Amygdala (tissue), 56 donors: ENCODE results near the gene HTR4.
A peak's percentile ranks its signal among the peaks of the same experiment; 100 is the strongest.

Experiments used
- DNase-seq, 56 donors: peaks; one replicate each; lab custom pipeline; 2025; lab: John Stamatoyannopoulos, UW

Gene HTR4

DNA sequence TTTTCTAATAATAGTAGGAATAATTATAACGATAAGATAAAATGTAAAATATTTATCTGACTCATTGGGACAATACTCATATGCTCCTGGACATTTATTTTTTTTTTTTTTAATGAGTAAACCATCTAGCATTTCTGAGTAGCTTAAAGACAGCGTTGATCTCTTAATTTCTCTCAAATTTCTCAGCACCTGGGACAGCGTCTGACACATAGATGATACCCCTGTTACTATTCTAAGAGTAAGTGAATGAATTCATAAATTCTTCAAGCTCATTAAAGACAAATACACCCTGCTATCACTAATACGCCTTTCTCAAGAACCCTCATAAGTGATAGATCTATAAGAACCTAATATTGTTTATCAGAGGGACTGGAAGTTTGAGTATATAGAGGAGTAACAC is 12.0 kb upstream of the HTR4 start:
- DNase-seq = no peak

DNA sequence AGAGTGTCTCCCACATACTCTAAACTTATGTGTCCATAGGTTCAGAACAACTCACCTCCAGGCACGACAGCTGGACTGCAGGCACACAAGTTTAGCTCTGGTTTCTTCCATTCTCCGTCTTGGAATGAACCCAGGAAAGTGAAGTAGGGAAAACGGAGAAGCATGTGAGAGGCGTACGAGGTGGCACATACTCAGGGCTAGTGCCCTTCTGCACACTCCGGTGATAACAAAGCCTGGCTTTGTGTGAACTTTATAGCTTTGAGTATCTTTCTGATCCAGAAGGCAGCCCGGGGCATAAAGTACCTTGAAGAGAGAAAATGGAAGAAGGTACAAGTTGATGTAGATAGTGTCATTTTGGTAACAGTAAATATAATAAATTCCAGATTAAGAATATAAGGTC is 11.1 kb upstream of the HTR4 start:
- DNase-seq = no peak

DNA sequence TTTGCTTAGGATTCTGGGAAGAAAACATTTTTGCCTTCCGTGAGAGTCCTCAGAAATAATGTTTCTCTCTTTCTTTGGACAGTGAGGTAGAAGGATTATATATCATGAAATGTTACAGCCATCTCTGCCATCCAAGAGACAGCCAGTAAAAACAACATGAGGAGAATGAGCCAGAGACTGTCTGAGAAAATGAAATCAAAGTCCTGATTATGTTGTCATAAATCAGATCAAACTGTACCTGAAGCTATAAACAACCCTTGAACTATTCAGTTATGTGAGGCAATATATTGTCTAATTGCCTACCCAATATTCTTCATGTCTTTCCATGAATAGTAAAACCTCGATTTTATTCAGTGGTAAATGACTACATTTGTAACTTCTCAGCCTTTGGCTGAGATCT is 9.2 kb upstream of the HTR4 start:
- DNase-seq = no peak

DNA sequence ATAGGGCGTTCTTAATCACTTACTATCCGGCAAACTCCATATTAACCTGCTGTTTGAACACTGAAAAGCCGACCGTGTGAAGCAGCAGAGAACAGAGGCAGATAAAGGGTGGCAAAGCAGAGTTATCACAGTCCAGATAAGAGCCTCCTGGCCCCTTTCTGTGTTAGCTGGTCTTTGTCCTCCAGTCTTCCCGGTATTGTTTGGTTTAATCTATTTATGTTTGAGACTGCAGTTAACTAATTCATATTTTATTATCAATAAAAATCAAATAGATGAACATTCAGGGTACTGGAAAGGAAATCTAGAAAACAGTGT is 6.0 kb upstream of the HTR4 start:
- no peak for DNase-seq

DNA sequence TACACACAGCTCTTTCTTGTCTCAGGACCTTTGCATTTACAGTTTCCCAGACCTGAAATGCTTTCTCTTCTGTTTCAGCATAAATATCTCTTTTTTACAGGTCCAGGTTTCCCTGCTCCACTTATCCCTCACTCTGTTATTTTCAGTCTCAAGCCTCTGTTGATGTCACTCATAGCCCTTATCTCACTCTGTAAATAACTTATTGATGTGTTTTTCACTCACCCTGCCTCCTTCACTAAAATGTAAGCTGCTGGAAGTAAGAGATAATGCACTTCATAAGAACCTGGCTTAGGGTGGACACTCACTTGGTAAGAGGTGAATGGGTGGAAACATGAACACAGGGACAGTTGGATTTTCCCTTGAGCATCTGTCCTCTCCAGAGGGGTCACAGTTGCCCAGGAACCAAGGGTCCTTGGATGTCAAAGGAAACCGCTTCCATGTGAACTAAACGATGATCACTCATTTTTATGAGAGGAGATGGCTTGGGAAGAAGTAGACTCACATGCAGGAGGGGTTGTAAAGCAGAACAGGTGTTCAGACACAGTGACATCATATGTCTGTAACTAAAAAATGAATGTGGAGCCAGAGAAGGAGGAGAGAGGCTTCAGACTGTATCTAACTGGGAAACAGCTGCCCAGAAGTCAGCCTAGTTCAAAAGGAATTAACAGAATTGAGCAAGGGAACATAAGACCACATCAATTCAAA is 5.5 kb upstream of the HTR4 start:
- DNase-seq = no peak

DNA sequence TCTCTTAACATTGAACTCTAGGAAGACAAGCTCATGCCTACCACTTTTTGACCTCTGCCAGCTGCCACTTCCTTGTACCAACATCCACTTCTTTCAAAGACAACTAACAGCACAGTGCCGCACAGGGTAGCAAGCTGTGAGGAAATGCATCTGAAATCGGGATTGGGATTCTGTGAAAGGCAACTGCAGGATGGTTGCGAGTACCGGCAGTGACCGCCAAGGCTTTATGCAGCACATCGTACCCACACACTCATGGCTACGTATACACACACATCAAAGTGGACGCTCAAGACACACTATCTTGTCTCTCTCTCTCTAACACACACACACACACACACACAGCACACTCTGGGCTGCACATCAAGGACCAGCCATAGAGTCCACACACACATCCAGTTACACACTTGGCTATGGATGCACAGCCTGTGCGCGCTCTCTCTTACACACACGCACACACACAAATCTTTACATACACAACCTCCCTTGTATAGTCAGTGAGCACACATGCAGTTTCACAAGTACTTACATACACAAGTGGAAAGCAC is 964 bp downstream of the HTR4 start:
- peak in 5 of 56 donors; percentile 6 to 29 (median 21) for DNase-seq

DNA sequence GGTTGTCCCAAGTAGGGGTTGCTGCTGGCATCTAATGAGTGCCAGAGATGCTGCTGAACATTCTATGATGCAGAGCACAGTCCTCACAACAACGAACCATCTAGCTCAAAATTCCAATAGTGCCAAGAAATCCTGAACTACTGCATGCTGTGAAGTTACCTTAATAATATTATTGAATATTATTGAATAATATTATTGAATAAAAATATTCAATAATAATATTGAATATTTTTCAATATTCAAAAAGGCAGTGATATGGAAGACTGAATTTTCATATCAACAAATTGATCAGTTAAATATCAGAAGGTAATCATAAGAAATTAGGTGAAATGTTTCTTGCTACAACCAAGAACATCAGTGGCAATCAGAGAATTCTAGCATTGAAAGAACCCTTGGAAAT is 2.8 kb downstream of the HTR4 start:
- DNase-seq = no peak

DNA sequence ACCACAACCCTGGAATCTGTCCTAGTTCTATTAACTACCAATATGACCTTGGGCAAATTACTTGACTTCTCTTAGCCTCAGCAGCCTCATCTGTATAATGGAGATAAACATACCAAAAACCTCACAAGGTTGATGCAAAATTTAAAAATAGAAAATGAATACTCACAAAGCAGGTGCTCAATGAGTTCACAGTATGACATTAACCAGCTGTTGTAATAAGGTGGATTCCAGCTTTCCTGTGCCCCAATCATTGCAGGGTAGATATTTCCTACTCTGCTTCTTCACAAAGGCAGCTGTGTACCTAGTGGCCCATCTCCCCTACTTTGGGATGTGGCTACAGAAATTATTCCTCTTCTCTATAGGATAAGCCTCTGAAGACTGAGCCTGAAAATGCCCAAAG is 8.8 kb downstream of the HTR4 start:
- DNase-seq = no peak

DNA sequence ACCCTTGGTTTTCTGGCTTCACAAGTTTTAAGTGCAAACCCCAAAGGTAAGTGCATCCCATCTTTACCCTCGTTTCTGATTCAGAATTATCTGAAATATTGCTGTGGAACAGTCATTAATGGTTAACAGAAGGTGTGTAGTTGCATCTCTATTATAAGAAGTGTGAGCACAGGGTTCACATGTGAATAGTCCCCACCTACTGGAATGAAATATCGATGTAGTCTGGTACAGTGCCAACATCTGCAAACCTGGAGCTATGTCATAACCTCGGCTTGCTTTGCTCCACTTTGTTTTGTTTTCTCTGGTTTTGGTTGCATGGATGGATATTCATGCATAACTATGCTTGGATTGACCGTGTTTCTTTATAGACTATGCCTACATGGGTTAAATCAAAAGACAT is 12.6 kb downstream of the HTR4 start:
- DNase-seq = no peak

DNA sequence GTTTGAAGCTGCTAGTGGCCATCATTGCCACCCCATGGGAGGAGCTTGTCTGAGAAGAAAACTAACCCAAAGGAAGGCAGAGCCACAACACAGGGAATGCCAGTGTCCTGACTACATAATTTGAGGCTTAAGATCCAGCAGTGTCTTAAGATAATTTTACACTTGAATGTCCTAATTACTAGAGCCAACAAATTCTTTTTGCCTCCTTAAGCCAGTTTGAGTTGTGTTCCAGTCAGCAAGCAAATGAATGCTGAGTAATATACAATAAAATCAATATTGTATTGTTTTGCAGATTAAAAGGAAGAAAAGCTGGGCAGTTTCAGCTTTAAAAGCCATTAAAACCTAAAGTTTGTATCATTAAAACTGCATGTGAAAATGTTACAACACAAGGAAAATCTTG is 13.9 kb downstream of the HTR4 start:
- no peak for DNase-seq

DNA sequence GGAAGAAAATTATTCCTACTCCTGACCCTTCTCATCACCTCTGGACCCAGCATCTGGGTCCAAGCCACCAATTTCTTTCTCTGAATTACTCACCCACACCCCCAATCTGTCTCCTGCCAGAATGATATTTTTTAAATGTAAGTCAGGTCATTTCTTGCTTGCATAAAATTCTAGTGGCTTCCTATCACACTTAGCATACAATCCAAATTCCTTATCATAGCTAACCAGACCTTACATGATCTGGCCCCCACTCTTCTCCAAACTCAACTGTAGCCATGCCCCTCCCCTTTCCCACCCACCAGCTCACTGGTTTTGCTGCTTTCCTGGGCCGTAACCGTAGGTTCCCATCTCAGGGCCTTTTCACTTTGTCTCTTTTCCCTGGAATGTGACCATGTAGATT is 15.2 kb downstream of the HTR4 start:
- DNase-seq = no peak

DNA sequence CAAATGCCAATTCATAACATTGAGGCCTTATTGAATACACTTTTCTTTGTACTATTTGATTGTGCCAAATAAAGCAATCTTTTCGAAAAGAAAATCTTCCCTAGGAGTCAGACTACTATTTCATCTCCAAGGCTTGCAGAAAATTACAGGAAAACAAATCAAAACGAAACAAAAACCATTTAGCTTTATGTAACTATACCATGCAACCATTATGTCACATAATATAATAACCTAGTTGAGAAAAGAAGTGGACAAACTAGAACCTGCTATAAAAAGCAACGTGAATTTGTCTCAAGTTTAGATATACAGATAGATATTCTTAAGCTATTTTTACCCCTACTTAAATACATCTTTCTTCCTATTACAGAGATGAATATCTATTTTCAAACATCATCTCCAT is 18.0 kb downstream of the HTR4 start:
- DNase-seq = no peak

DNA sequence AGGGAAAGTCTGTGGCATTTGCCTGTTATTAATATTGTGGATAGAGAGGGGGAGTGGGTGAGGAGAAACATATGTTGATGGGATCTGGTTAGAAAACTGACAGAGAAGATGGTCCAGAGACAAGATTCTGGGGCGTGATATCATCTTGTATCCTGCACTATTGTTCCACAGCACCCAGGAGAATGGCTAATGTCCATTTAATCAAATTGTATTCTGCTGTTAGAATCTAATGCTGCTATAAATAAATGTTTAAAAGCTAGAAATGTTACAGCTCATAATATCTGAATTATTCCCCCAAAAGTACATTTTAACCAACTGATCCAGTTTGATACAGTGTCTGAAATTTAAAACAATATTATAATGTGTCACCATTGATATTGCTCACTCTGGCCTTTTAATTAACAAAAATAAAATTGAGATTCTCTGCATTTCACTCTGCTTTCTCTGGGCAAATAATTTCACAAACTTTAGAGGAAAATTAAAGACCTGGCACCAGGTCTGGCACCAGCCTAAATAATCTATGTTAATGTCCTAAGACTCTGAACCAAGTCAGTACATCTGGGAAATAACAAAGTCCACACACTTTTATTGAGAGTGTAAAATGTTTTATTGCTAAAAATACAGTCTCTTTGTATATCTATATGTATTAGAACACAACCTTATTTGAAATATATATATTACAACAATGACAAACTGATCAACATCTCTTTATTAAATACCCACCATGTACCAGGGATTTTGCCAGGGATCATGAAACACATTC is 18.8 kb downstream of the HTR4 start:
- DNase-seq = no peak

DNA sequence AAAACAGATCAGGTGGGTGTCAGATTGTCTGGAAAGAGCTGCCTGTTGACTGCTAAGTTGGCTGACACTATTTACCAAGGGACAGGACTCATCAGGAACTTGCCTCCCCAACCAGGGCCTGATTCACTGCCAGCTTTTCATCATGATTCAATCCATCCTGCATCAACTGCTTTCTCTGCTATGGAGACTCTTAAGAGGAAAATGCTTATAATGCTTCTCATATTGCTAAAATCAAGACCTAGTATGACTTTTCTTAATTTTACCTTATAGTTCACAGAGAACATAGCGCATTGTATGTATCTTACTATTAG is 21.3 kb downstream of the HTR4 start:
- no peak for DNase-seq

DNA sequence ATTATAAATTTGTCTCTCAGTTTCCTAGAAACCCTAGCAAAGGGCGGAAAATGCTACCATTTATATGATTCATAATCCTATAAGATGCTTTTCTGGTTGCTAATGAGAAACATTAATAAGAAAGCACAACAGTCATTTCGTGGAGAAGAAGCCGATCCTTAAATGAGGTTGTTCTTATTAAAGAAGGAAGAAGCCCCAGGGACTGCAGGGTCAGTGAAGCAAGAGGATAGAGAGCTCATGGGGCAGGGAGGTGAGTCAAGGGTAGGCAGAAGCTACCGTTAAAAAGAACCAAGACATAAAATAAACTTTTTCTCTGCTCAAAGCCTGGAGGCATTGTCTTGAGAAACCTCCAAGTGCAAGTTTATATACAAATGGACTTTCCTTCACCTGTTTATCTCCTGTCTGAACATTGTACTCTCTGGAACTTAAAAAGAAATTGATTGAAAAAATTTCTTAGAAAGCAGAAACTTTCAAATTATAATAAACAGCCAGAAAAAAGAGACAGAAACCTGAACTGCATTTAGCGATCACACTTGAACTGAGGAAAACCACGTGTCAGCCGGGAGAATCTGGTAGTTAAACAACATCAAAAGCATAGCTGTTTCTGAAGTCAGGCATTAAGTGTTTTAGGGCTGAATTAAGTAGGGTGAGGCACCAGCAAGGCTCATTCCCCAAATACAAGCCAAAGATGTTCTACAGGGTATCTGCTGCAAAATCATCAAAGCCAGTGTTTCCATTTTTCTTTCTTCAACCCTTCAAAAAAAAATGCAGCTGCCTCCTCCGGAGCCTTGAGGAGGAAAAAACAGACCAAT is 21.9 kb downstream of the HTR4 start:
- no peak for DNase-seq

DNA sequence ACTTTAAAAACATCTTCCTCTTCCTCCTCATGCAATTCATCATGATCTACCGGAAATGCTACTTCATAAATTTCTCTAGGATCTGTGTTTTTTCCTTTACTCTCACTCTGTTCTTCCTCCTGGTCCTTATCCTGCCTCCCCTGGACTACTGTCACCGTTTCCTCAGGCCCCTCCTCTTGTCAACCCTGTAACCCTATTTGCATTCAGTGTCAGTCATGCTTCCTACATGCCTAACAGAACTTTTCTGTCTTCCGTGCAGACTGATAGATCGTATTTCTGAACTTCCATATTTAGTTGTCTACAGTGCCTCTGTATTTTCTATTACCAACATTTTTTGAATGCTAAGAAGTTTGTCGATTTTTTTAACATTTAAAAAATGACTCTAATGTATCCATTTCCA is 27.3 kb downstream of the HTR4 start:
- DNase-seq = no peak

DNA sequence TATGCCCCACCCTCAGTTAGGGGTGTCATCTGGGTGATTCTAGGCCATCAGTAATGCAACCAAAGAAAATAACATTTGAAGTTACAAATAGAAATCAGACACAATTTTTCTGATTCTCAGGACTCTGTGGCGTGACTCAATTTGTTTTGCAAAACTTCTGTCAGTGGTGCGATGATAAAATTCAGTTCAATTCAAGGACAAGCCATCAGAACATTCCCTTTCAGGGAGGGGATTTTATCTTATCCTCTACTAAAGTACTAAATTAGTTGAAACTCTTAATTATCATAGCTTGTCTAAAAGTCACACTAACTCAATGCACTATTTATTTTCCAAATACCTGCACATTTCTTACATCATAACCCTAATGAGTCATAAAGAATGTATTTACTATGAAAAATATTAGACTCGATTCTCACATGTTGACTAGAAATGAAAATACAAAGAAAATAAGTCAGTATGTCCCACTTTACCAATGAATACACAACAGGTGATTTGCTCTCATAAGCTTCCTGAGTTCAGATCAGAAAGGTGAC is 28.2 kb downstream of the HTR4 start:
- no peak for DNase-seq

DNA sequence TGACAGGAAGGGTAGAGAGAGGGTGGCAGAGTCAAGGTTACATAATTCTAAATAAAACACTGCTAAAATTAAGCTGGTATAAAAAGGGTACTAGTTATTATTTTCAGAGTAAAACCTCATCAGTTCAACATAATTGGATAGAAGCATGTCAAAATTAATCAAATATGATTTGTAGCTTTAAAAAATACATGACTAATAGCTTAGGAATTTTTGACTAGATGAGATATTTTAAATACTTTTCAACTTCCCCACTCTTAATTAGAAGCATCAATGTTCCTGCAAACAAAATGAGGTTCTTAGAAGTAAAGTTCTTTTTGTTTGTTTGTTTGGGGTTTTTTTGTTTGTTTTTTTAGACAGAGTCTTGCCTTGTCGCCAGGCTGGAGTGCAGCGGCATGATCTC is 29.1 kb downstream of the HTR4 start:
- DNase-seq = no peak

DNA sequence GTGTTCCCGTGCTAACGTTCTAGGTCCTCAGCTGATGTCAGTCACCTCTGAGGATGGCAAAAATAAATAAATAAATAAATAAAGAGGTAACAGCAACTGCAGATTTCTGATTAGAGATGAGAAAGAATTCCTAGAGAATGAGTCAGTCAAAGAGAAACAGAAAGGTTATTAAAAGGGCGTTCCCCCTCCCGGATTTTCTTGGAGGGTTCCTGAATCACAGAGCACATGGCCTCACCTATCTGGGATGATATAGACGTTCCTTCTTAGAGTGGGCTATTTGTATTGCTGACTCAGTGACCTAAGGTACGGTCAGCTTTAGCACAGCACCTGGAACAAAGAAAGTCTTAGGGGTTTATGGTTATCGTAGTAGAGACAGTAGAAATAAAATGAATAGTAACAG is 30.6 kb downstream of the HTR4 start:
- DNase-seq = no peak

DNA sequence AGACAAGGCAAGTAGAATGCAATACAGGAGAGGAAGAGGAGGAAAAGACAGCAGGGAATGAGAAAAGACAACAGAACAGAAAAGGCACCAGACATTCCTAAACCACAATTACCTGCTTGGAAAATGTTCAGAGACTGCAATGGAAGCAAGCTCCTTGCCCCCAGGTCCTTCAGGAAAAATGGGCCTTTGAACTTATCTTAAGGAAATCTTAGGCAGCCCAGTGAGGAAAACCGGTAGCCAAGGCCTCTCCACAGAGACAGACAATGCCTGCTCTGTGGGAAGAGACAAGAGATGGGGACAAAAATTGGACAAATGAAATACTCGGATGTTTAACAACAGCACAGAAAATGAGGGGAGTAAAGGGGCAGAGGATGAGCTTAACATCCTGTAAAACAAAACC is 31.2 kb downstream of the HTR4 start:
- no peak for DNase-seq

DNA sequence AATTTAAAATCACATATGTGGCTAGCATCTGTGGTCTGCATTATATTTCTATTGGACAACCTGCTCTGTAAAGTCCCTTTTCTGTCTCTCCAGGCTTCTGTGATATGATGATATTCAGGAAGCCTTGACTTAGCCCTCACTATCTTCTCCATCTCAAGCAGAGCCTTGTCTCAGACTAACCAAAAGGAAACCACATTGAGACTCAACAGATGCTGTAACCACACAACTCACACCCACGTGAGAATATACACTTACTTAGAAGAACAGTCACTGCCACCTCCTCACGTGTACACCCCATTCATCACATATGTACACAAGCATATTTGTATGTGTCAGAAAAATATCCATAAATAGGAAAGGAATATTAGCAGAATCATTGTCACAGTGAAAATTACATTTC is 33.6 kb downstream of the HTR4 start:
- DNase-seq = peak in 1 of 56 donors; percentile 2
